Coronary artery (tissue), 2 donors: Measurements from ENCODE around the gene DCK.
A peak's percentile ranks its signal among the peaks of the same experiment; 100 is the strongest.

ENCODE experiments used
- DNase-seq: peaks from one replicate; pipeline ENCODE4 v3.0.0-alpha.2; 2017; ENCODE audit warnings: low spot score
- H3K27ac ChIP-seq, 2 donors: fragments of 200-600 bp; sonication (generic); one replicate each; pipeline ENCODE4 v1.5.1; 2016 to 2019
- H3K4me3 ChIP-seq: fragments of 200-600 bp; sonication (generic); 2 replicates; pipeline ENCODE4 v1.5.1; 2016; ENCODE audit warnings: mild to moderate bottlenecking, moderate library complexity
- TF ChIP-seq, protein P1 (sequence below): fragments of 200-600 bp; sonication (generic); IDR thresholded peaks from one replicate; pipeline ENCODE4 v1.5.1; 2019; ENCODE audit warnings: antibody characterized with exemption

The DCK gene

DNA sequence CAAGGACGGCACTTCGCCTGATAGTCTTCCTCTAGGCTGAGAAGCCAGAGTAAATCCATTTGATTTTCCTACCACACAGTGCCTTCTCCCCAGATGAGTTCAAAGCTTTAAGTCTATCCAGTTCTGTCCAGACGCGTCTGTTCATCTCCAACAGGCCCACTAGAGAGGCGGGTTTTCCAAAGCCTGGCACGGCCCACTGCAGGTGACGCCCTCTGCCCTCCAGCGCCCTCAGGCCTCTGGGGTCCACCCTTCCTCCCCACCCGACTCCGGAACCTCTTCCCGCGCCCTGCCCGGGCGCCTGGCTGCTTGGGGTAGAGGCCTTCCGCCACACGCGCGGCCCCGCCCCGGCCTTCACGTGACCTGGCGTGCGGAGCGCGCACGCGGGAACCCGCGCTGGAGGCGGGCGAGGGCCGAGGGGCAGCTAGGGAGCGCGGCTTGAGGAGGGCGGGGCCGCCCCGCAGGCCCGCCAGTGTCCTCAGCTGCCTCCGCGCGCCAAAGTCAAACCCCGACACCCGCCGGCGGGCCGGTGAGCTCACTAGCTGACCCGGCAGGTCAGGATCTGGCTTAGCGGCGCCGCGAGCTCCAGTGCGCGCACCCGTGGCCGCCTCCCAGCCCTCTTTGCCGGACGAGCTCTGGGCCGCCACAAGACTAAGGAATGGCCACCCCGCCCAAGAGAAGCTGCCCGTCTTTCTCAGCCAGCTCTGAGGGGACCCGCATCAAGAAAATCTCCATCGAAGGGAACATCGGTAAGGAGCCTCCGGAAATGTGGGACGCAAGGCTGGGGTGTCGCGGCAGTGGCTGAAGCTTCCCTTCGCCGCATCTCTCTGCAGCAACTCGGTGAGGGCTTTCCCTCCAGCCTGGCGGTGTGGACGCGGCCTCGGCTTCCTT, at the start of gene DCK:
Gene DCK (plus strand): TSS at position 469 of the 888 bp plus-strand sequence. CDS start 187 bp downstream, at position 656.
- TF ChIP-seq, protein P1, sequence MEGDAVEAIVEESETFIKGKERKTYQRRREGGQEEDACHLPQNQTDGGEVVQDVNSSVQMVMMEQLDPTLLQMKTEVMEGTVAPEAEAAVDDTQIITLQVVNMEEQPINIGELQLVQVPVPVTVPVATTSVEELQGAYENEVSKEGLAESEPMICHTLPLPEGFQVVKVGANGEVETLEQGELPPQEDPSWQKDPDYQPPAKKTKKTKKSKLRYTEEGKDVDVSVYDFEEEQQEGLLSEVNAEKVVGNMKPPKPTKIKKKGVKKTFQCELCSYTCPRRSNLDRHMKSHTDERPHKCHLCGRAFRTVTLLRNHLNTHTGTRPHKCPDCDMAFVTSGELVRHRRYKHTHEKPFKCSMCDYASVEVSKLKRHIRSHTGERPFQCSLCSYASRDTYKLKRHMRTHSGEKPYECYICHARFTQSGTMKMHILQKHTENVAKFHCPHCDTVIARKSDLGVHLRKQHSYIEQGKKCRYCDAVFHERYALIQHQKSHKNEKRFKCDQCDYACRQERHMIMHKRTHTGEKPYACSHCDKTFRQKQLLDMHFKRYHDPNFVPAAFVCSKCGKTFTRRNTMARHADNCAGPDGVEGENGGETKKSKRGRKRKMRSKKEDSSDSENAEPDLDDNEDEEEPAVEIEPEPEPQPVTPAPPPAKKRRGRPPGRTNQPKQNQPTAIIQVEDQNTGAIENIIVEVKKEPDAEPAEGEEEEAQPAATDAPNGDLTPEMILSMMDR: no peak
- H3K27ac ChIP-seq: peak within 1 kb of the TSS; percentile 79 to 92
- peak; percentile 90 for DNase-seq
- H3K4me3 ChIP-seq: peak within 1 kb of the TSS; percentile 92

DNA sequence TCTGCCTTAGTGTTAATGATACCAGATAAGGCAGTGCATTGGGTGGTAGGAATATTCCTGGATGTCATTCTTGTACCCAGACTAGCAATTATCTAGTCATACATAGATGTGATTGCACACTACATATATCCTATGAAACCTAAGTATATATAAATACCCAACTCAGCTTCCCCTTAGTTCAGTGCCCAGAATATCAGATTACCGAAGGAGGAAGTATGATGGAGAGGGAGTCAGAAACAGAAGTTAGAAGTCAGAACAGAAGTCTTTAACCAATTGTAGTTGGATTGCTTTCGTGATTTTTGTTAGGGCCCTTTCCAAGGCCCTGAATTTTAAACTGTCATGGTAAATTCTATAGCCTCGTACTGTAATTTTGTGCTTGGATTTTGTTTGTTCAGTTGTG, 48.4 kb upstream of the DCK start:
- H3K27ac ChIP-seq: peak overlapping the region in 1 of 2 donors; percentile 21
- no peak for DNase-seq
- TF ChIP-seq, protein P1: no peak
- no peak overlapping the region for H3K4me3 ChIP-seq

DNA sequence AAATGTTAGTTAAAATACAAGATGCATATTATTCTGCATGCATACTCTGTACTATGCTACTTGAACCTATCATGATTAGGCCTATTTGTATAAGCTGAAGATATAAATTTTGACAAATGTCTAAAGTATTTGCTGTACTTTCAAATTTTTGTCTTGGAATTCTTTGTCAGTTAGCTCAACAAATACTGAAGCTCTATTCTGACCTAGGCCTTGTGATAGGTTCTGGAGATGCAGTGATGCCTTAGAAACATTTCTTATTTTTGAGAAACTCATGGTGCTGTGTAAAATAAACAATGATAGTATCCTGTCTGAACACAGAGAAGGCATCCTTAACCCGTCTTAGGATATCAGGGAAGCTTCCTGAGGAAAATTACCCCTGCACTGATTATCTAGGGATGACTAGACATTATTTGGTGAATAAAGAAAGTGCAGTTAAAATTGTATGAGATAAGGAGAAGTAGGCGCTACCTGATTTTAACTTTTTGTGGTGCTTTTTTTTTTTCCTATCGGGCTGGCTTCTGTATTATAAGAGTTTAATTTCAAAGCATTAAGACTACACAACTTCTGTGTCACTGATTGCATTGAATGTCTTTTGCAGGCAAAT, 47.9 kb upstream of the DCK start:
- DNase-seq: no peak
- TF ChIP-seq, protein P1: no peak
- Histone ChIP-seq H3K27ac (no peak overlapping the region), H3K4me3 (no peak overlapping the region)

DNA sequence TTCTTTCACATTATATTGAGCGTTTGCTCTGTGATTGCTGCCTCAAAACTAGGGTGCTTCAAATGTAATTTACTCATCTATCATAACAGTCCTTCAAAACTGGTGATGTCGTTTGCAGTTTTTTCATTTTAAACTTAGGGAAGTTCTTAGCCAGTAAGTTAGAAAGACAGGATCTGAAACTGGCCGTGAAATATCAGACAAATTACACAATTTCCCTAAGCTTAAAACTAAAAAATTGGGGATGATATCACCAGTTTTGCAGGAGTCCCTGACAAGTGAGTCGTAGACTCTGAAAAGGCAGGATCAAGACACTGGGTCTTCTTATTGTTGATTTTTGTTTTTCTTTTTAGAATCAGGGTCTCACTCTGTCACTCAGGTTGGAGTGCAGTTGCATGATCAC, 46.5 kb upstream of the DCK start:
- no peak overlapping the region for H3K27ac ChIP-seq
- TF ChIP-seq, protein P1: no peak
- no peak for DNase-seq
- H3K4me3 ChIP-seq: no peak overlapping the region

DNA sequence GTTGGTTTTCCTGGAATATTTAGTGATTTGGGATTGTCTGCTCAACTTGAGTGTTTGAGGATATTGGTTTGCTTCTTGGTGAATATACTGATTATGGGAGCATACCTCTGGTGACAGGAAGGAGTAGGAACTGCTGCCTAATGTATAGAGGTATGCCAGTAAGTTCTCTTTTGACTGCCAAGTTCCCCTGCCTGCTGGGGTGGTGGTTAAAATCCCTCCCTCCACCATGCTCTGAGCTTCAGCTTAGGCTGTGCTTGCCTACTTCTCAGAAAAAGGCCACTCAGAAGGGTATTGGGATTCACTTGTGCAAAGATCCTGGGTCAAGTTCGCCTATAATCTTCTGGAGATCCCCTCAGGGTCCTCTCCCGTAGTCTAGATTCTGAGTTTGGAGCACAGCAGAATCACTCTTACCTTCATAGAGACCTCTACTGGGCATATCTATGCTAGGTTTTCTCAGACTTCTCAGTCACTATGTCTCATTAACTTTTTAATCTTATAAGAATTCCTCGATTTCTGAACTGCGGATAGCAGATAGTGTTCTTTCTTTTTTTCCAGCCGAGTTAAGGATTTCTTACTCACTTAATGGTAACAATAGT, 44.7 kb upstream of the DCK start:
- Histone ChIP-seq H3K27ac (no peak overlapping the region), H3K4me3 (no peak overlapping the region)
- DNase-seq: no peak
- TF ChIP-seq, protein P1: no peak

DNA sequence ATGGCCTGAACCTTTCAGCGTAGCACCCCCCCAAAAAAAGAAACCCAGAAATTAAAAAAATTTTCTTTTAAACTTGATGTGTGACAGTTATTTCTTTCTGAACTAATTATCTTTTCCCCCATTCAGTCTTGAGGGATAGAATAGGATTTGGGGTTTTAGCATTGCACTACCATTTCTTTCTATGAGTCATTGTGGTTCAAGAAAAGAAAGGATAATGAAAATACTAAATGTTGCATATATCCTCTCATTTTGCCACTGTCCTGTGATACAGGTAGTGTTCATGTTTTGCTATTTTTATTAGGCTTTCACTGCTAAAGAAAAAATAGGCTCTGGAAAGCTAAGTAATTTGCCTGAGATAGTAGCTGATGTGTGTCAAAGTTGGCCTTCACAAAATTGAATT, 39.4 kb upstream of the DCK start:
- Histone ChIP-seq H3K4me3 (no peak overlapping the region), H3K27ac (no peak overlapping the region)
- DNase-seq: no peak
- TF ChIP-seq, protein P1: no peak
